ENCODE measurements around the gene SNX33. TPM values are rescaled to one million over a fixed set of nuclear protein-coding genes. Genes with fewer than 3 reads are reported as not detected.

Gene SNX33
- total RNA-seq, 2 donors from 2014 or later = 23.8 to 30.9 TPM

DNA sequence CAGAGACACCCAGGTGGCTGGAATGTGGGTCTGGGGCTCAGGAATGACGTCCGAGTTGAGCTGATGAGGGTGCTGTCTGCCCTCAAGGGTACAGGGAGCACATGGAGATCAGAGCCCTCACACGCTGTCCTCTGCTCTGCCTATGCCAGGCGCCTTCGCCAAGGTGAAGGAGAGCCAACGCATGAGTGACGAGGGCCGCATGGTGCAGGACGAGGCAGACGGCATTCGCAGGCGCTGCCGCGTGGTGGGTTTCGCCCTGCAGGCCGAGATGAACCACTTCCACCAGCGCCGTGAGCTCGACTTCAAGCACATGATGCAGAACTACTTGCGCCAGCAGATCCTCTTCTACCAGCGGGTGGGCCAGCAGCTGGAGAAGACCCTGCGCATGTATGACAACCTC, 9.1 kb downstream of the SNX33 start:
- DNase-seq (ENCODE audit: low spot score) = peak; percentile 67
- intact Hi-C loops (cut with DNase I) = no loop called here

DNA sequence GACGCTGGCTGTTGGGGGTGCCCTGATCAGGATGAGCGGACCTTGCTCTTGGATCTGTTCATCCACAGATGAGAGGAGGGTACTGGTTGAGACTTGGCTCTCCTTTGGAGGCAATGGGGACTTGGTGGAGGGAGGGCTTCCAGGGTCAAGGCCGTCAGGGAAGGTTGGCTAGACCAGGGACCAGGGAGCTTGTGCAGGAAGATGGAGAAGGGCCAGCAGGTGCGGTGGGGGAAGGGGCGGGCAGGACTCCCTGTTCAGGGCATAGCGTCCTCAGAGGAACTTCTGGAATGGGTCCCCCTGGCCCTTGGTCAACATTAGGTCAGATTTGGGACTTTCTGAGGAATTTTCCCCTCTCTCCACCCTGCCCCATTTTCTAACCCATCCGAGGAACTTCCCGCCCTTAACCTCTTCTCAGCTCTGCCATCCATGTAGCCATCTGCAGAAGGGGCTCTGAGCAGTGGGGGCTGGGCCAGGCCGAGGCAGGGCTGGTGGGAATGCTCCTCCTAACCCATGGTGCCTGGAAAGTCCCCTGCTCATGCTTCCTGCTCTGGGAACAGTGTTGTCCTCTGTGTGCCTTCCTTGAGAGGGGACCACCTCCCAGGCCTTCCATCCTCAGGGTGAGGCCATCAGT, 11.5 kb downstream of the SNX33 start:
- intact Hi-C loops (cut with DNase I) = no loop called here
- DNase-seq (ENCODE audit: low spot score) = no peak

DNA sequence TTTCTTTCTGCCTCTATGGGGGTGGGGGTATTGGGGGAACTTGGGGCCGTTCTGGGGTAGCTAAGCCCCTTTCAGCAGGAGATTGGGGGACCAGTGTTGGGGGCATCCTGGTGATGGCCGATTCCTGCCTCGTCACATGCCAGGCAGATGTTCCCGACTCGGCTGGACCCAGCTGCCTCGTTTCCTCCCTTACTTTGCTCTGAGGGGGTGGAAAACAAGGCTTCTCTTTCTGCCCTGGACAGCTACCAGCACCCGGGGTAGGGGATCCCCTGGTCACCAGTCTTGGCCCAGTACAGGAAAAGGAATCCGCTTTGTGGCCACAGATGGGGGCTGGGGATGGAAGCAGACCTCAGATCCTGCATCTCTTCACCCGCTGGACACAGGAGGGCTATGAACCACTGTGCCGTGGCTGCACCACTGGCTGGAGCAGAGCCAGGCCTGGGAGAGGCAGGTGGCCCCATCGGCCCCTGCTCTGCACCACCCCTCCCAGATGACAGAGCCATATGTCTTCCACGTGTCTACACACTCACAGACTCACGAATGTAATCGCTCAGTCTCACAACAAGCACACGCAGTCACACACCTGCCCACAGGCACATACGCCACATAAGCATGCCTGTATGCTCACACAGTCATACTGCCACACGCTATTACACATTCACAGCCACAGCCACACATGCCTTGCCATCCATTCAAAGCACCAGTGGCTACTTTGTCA, 12.4 kb downstream of the SNX33 start:
- DNase-seq (ENCODE audit: low spot score) = no peak
- intact Hi-C loops (cut with DNase I) = no loop called here

DNA sequence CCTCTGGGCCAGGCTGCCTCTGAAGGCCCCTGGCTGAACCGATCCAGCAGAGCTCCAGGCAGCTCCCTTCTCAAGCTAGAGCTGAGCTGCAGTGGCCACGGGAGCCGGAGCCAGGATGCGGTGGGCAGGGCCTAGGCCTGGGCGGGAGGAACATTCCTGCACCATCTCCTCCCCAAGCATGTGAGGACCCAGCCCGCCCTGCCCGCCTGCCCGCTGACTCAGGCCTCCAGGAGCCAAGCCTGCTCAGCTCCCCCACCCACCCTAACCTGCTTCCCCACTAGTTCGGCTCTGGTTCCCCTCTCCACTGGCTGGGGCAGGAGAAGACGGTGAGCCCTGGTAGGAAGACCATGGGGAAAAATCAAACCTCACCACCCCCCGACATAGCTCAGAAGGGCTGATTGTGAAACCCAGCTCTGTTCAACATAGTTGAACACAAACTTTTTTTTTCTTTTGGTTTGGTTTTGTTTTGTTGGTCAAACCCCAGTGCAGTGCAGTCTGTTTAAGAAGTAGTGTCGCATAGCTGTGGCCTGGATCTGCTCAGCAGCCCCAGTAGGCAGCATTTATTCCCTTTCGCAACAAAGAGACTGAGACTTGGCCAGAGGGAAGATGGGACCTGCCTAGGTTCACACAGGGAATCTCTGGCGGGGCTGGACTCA, 13.5 kb downstream of the SNX33 start:
- intact Hi-C loops (cut with DNase I) = no loop called here
- peak; percentile 97 for DNase-seq (ENCODE audit: low spot score)

DNA sequence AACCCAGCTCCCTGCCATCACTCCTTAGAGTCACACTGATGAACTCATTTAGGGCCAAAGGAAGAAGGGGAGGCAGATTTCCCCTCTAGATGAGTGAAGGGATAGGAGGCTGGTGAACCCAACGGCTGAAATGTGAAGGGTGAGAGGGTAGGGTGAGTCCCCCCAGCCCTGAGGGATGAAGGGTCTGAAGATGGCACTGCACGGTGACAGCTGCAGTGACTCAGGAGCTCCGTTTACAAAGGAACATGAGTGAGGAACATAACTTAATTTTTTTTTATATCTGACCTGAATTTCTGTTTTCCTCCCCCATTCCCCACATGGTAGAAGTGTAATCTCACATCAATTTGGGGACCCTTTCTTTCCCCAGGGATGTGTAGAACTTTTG, 14.0 kb downstream of the SNX33 start:
- DNase-seq (ENCODE audit: low spot score) = no peak
- intact Hi-C loops (cut with DNase I) = no loop called here

DNA sequence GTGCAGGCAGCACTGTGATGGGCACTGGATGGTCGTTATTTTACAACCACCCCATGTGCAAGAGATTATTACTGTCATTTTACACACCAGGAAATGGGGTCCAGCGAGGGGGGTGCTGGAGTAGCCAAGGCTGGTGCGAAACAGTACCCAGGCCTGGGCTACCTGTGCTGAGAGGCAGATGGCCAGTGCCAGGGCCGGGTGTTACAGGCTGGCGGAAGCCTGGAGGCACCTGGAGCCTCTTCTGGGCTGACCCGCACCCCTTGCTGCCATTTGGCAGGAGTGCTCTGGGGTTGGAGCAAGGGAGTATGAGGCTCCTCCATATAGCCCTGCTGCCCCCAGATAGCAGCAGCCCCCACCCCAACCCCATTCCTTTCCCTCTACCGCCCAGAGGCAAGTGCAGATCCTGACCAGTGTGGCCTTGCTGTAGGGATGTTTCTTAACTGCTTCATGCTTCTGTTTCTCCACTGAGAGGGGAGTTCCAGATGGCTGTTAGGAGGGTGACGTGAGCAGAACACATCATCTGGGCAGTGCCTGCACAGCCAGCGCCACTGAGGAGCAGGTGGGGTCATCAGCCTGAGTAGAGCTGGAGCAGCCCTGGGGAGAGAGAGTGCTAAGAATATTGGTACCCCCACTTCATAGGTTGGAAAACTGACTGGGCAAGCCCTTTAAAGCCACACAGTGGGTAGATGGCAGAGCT, 15.3 kb downstream of the SNX33 start:
- no peak for DNase-seq (ENCODE audit: low spot score)

DNA sequence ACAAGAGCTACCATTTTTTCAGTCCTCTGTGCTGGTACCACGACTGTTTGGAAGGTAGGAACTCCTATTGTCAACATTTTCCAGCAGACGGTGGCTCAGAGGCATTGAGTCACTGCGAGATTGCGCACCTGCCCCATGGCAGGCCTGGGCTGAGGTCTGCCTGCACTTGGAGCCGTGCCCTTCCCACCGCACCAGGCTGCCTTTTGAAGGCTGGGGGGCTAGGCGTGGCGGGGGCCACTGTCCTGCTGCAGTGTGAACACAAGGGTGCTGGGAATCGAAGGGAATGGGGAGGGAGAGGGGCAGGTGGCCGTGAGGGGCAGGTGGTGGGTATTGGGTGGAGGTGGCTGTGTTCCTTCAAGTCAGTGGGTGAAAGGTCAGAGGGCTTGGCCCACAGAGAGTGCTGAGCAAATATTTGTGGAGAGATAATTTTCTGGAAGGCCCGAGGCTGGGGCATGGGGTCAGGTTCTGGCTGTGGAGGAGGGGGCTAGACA, 16.3 kb downstream of the SNX33 start:
- no peak for DNase-seq (ENCODE audit: low spot score)
- intact Hi-C loops (cut with DNase I) = no loop called here

More for the DNA sequence above, 15.3 kb downstream of the SNX33 start:
- intact Hi-C loops (cut with DNase I) = no loop called here

DNA sequence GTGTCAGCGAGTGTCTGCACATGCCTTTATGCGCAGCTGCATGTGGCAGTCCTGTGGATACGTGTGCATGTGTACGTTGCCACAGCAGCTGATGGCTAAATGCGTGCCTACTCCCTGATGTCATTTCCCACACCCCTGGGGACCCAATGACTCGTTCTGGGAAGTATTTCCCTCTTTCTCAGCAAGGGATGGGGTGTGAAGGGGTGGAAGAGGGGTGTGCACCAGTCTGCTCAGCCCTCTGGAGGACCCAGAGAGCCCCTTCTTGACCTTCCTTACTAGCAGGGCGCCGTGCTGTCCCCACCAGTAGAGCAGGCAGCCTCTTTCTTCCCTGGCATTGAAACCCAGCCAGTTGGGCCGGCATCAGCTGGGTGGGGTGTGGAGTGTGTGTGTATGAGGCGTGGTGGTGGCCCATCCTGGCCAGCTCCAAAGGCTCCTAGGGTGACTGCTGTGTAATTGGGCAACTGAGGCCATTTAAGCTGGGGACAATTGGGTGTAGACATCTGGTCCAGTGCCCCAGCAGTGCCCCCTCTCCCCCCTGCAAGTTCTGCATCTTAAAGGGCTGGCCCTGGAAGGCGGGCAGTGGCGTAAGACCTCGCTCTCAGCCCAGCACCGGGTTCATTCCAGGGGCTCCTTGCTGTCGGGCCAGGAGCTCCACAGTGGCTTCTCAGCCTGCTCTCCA, 19.2 kb downstream of the SNX33 start:
- intact Hi-C loops (cut with DNase I) = no loop called here
- DNase-seq (ENCODE audit: low spot score) = peak; percentile 94

DNA sequence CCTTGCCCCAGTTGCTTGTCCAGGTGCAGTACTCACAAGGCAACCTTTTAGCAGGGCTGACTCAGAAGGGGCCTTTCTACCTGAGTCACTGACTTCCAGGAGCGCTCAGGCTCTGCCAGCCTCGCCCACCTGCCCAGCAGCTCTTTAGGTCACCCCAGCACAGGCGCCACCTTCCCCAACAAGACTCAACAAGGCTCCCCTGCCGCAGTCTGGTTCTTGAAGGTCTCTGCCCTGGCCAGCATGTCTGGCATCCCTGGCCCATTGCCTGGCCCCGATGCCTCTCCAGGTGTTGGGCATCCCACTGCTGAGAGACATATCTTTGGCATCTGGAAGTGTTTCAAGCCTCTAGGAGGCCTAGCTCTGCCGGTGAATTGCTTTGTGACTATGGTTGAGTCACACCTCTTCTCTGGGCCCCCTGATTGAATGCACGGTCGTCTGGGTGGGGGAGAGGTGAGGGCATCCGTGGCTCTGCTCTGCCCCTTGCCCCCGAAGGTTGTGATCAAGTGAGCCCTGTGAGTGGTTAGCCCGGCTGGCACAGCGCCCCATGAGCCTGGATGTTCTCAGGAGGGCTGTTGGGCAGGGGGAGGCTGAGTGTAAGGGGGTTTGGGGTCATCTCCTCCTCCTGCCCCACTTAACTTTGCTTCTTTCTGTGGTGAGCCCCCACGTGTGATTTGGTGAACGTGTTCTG, 21.6 kb downstream of the SNX33 start:
- DNase-seq (ENCODE audit: low spot score) = no peak
- intact Hi-C loops (cut with DNase I) = no loop called here

DNA sequence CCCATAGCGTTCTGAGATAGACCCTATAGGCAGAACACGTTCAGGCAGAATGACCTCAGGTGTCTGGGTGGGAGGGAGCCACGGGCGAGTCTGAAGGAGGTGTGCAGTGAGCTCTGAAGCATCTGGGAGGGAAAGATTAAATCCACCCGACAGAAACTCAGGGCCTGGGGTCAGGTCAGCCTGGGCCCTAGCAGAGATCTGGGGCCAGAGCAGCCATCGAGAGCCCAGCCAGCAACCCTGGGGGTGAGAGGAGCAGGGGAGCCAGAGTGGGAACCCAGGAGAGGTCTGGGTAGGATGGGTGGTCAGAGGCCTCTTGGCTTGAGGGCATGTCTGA, 22.1 kb downstream of the SNX33 start:
- intact Hi-C loops (cut with DNase I) = loop anchor here in 1 of 2 donors (10.0 kb wide), 1 partner anchor 45 kb away; the partner anchor contains the start of gene SNUPN
- DNase-seq (ENCODE audit: low spot score) = no peak

DNA sequence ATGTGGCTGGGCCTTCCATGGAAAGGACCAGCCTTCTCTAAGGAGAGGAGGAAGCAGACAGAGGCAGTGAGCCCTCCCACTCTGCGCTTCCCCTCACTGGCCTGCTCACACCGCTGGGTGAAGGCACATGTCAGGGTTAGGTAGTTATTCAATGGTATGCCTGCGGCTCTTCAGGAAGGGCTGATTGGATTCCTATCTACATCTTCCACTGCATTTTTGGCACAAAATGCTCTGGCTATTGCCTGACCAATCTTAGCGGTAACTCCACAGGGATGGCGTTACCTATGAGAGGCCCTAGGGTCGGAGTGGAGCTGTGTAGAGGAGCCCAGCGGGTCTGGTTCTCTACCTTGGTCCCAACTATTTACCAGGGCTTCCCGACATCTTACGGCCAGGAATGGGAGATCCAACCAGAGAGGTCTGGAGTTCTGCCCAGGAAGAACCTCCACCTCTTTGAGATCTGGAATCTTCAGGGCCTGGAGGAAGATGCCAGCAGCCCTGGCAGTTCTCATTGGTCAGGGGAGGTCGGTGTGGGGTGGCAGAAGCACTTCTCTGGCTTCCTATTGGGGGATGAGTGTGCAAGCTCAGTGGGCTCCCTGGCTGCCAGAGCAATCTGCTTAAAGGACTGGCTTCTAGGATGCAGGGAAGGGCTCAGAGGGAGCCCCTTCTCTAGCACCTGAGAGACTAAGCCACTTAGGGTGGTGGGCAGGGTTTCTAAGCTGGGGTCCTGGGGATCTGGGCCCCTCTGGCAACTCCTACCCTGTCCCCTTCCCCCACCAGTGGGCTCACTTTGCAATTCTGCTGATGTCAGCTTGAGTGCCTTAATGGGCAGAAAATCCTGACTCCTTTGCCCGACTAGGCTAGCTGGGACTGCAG, 24.3 kb downstream of the SNX33 start:
- no peak for DNase-seq (ENCODE audit: low spot score)
- intact Hi-C loops (cut with DNase I) = loop anchor here in 1 of 2 donors (10.0 kb wide), 1 partner anchor 47 kb away; the partner anchor contains the start of gene SNUPN

DNA sequence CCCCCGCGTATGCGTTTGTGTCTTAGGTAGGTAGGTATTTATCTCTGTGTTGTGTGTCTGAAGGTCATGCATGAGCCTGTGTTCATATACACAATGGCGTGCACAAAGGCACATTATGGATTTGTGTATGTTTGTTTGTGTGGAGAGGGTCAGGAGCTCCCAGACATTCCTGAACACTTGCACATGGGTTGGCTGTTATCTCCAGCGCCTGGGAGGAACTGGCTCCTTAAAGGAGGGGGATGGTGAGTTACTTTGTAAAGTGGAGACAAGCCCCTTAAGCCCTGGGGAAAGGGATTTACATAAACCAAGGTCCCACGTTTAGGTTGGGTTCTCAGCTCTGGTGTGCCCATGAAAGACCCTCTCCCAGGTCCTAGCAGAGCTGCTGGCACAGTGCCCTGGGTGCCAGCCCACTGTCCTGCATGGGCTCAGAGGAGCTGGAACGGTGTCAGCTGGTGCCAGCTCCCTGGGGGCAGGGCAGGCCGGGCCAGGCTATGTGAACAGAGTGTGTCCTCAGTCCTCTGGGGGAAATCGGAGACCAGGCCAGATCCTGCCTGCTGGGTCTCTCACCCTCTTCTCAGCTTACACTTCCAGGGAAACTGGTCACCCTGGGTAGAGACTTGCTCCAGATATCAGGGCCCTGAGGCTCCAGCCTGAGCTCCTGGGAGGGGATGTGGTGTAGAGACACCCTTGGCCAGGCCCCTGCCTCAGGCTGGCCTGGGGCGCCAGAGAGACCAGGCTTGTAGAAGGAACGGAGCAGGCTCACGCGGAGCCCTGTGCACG, 25.1 kb downstream of the SNX33 start:
- intact Hi-C loops (cut with DNase I) = loop anchor here in 1 of 2 donors (10.0 kb wide), 1 partner anchor 48 kb away; the partner anchor contains the start of gene SNUPN
- no peak for DNase-seq (ENCODE audit: low spot score)

DNA sequence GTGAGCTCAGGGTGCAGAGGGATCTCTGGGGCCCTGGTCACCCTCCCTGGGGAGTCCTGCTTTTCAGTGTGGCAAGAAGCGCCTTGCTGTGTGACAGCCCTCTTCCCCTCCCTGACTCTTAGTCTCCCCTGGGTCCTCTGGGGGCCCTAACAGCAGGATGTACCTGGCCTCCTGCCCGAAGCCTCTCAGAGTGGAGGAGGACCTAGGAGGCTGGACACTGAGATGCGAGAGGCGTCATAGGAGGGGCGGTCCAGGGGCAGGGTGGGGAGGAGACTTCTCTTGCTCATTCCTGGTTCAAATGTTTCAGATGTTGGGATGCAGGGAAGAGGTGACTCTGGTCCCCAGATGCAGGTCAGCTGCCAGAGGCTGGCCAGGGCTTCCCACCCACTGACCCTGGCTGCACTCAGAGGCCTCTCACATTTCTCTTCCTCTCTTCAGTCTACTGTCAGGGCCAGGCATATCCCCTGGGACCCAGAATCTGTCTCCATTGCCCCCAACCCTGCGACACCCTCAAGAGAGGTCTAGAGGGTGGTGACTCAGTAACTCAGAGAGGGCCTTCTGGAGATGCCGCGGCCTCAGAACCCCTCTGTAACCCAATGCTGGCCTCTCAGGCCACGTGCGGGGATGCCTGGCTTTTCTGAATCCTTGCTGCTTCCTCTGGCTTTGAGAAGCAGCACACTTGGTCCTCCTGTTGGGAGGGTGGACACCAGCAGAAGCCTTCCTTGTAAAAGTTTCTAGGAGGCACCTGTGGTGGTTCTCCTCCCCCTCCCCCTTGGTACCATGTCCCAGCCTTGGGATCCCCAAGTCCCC, 25.9 kb downstream of the SNX33 start:
- intact Hi-C loops (cut with DNase I) = loop anchor here in 1 of 2 donors (10.0 kb wide), 1 partner anchor 49 kb away; the partner anchor contains the start of gene SNUPN
- peak; percentile 96 for DNase-seq (ENCODE audit: low spot score)

DNA sequence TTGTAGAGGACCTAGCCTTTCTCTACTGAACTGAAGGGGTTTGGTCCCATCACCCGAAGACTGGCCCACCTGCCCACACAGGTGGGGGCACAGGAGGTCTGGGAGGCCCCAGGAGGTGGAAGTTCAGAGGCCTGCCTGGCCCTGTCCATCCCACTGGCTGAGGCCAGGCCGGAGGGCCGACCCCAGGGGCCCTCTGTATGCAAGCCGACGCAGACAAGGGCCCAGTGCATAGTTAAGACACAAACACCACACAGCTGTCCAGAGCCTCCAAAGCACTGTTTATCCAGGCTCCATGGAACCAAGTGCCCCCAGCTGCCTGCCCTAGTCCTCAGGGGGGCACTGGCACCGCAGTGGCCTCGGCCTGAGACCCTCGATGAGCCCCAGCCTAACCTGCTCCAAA, 26.7 kb downstream of the SNX33 start:
- intact Hi-C loops (cut with DNase I) = loop anchor here in 1 of 2 donors (10.0 kb wide), 1 partner anchor 50 kb away; the partner anchor contains the start of gene SNUPN

DNA sequence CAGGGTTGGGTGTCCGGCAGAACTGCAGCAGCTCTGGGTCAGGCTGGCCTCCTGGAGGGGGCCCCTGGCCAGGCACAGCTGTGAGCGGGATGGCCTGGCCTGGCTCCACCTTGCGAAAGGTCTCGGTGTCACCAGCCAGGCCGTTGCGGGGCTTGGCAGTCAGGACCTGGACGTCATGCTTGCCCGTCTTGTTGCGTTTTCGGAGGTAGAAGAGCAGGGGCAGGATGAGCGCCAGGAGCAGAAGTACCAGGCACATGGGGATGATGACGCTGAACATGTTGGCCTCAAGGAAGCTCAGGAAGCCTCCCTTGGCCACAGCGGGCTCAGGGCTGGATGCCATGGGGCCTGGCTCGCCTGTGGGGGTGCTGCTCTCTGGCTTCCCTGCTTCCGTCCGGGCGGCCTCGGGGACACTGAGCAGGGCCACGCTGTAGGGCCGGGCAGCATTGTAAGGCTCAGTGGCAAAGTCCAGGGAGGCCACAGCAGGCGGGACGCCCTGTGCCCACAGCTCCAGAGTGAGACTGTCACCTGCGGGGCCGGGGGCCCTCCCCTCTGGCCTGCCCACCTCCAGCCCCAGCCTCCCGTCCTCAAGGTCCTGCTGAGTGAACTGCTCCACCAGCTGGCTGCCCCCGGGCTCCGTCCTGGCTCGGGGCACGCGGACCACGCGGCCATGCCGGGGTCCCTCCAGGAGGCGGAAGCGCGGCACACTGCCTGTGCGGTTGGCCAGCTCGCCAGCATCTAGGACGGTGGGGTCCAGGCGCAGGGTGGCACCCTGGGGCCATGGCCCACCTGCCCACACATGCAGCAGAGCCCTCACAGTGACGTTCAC, 28.1 kb downstream of the SNX33 start:
- intact Hi-C loops (cut with DNase I) = loop anchor here in 1 of 2 donors (10.0 kb wide), 1 partner anchor 51 kb away; the partner anchor contains the start of gene SNUPN
- no peak for DNase-seq (ENCODE audit: low spot score)

More for the DNA sequence above, 26.7 kb downstream of the SNX33 start:
- DNase-seq (ENCODE audit: low spot score) = no peak

Data from posterior vena cava (tissue), 2 donors.